Measurements from ENCODE around the gene KIF26B. TPM values are rescaled to one million over a fixed set of nuclear protein-coding genes. Genes with fewer than 3 reads are reported as not detected.

Gene KIF26B
- total and polyA plus RNA-seq, 2 of the 4 experiments (the other 2 are of a cell fraction): 0.53 to 0.54 TPM

DNA sequence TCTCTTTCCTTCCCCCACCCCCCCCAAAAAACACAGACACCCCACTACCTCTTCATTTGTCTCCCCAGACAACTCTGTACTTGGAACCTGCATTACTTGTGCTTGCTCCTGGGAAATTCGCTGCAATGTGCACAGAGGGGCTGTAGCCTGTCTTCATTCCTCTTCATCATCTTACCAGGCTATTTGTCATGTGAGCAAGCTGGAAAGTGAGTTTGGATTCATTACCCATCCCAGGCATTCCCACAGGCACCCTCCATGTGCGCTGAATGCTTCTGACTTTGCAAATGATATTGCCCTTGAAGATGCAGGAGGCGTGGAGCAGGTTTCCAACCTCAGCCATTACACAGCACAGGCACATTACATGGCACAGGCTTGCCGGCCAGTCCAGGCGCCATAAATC is 494.9 kb downstream of the KIF26B start:
- TF ChIP-seq RAD21 (IDR thresholded peaks at IDR 0.05; ENCODE audit: low read length): no peak
- TF ChIP-seq RCOR1 (IDR thresholded peaks at IDR 0.05; ENCODE audit: insufficient replicate concordance, low read length): no peak
- TF ChIP-seq FOS (IDR thresholded peaks at IDR 0.05; ENCODE audit: low read depth, low read length): no peak
- no peak for TF ChIP-seq SMC3 (IDR thresholded peaks at IDR 0.05; ENCODE audit: low read depth, low read length)
- TF ChIP-seq USF2 (IDR thresholded peaks at IDR 0.05; ENCODE audit: low read depth, low read length): no peak
- no peak for TF ChIP-seq CHD1 (IDR thresholded peaks at IDR 0.05; ENCODE audit: low read depth, low read length)
- no peak for TF ChIP-seq NFE2L2 (IDR thresholded peaks at IDR 0.05; ENCODE audit: low read depth, low read length)
- BruUV-seq (replicated peaks): no TSS peak
- ATAC-seq (ENCODE audit: low read depth): no peak
- no peak overlapping the region for H2AK9ac ChIP-seq (replicated peaks; ENCODE audit: low read depth, low read length, poor library complexity)
- H4K5ac ChIP-seq (ENCODE audit: low read depth, low read length): no peak overlapping the region
- ChIA-PET CTCF (no interaction called here), POLR2A (ENCODE audit: unreplicated experiment) (no interaction called here)
- H3K4ac ChIP-seq (ENCODE audit: low read depth, low read length): no peak overlapping the region
- no peaks in the 10 kb centered on the region for H3K9me1 ChIP-seq (ENCODE audit: insufficient read depth, low read length)
- no peak overlapping the region for H3K4me3 ChIP-seq (ENCODE audit: insufficient read depth, low read depth, low read length)
- H2BK5ac ChIP-seq (ENCODE audit: low read depth, low read length, poor library complexity, severe bottlenecking): no peak overlapping the region
- H3K9me3 ChIP-seq (ENCODE audit: control insufficient read depth, insufficient read depth, low read length): no peaks in the 10 kb centered on the region; the same call in 1 of the 2 replicates
- H3K27ac ChIP-seq (ENCODE audit: insufficient read depth, low read length): no peak overlapping the region
- H3K14ac ChIP-seq (replicated peaks; ENCODE audit: low read depth, low read length): no peak overlapping the region
- H2BK120ac ChIP-seq (ENCODE audit: low read depth, low read length): no peak overlapping the region
- H4K8ac ChIP-seq (ENCODE audit: low read depth in 2 of 2, low read length in 2 of 2): no peak overlapping the region
- no peak overlapping the region for H2BK20ac ChIP-seq (ENCODE audit: low read depth, low read length)
- intact Hi-C loops (cut with micrococcal nuclease) (no loop called here), in situ Hi-C loops (cut with MboI; ENCODE audit: low sequenced_read_pairs) (no loop called here), dilution Hi-C loops (cut with HindIII; ENCODE audit: low sequenced_read_pairs, unreplicated experiment) (no loop called here)
- H3K56ac ChIP-seq (ENCODE audit: extremely low read depth, insufficient read depth, low read length): no peak overlapping the region
- H3K36me3 ChIP-seq (ENCODE audit: control insufficient read depth, insufficient read depth, low read length): peaks cover 8% of the 10 kb centered on the region
- no peak overlapping the region for H3K18ac ChIP-seq (ENCODE audit: low read depth, low read length)
- no peak overlapping the region for H2AK5ac ChIP-seq (ENCODE audit: low read depth, low read length)
- H3K4me2 ChIP-seq (ENCODE audit: low read depth, low read length): no peak overlapping the region
- no peak overlapping the region for H3K23ac ChIP-seq (ENCODE audit: low read depth, low read length)
- H3K9ac ChIP-seq (ENCODE audit: low read depth, low read length): no peak overlapping the region
- H4K20me1 ChIP-seq (ENCODE audit: insufficient read depth, low read length): no peaks in the 10 kb centered on the region
- H3K27me3 ChIP-seq (ENCODE audit: control insufficient read depth, insufficient read depth, low read length): no peaks in the 10 kb centered on the region
- H2AFZ ChIP-seq (replicated peaks; ENCODE audit: low read length, poor library complexity): no peak overlapping the region
- no peaks in the 10 kb centered on the region for H3K79me1 ChIP-seq (ENCODE audit: low read depth in 1 of 2, low read length in 2 of 2)
- WGBS, 2 experiments (ENCODE audit: extremely low coverage in 2 of 2, insufficient read length in 1 of 2): 83% methylated on average over 3 of the region's 5 CpGs; no CpG with 5 or more reads in 1 of the 2 experiments
- no peaks in the 10 kb centered on the region for H3K4me1 ChIP-seq (ENCODE audit: control insufficient read depth, insufficient read depth, low read length)
- DNase-seq: no peak
- no peak overlapping the region for H4K91ac ChIP-seq (ENCODE audit: insufficient read depth, low read depth, low read length)
- no peak overlapping the region for H2BK15ac ChIP-seq (ENCODE audit: low read depth, low read length)

Measured in IMR-90 (cell line).